GM12864 (cell line): ENCODE data around the gene LTBP1.

Experiments
- DNase-seq: peaks from one replicate; pipeline ENCODE4 v3.0.0-alpha.2; 2011; ENCODE audit warnings: low read depth
- H3K4me3 ChIP-seq: 2 replicates; pipeline ENCODE4 v1.5.1; 2011; ENCODE audit warnings: mild to moderate bottlenecking, low read depth, low read length, control low read depth
- CTCF ChIP-seq: IDR thresholded peaks from 2 replicates; pipeline ENCODE4 v1.5.1; 2011; ENCODE audit warnings: low read depth, mild to moderate bottlenecking, moderate library complexity, low read length, control low read depth, inconsistent platforms; ENCODE audit errors: missing control alignments

Gene LTBP1

DNA sequence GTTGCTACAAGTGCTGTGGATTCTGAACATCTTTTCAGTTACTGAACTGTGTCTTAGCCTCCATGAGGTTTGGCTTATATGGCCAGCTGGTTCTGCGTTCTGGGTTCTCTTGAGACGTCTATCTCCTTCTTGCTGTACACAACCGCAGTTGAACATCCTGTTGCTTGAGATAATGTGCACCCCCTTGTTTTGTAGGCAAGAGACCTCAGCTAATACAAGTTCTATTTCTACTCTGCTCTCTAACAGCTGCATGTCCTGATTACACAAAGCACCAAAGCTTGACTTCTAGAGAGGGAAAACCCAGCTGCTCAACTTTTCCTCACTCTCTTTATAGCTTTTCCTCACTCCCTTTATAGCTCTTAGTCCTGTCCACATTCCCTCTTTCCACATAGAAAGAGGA lies 176.0 kb downstream of the LTBP1 start:
- no peak overlapping the region for H3K4me3 ChIP-seq
- no peak for DNase-seq
- no peak for TF ChIP-seq CTCF

GRCh38 chr2:33123216-33123615 lies 176.5 kb downstream of the LTBP1 start:
- DNase-seq = no peak
- H3K4me3 ChIP-seq = no peak overlapping the region
- TF ChIP-seq CTCF = no peak

DNA sequence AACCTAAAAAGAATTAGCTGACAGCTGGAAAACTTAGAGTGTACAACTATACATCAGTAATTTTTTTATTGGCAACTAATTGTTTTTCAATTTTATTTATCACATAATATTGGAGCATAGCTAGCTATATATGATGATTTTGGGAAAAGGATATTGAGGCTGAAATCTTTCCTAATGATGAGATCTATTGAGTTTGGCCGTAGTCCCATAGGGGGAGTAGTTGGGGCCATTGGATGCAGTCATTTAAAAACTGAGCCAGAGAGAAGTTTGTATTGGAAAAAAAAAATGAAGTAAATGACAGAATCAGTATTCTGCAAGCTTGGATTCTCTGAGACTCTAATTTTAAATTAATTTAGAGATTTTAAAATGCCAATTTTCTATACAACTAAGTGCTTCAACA lies 179.8 kb downstream of the LTBP1 start:
- no peak for DNase-seq
- no peak overlapping the region for H3K4me3 ChIP-seq
- no peak for TF ChIP-seq CTCF

GRCh38 chr2:33126958-33127357 lies 180.2 kb downstream of the LTBP1 start:
- TF ChIP-seq CTCF = no peak
- no peak for DNase-seq
- no peak overlapping the region for H3K4me3 ChIP-seq

- H3K4me3 ChIP-seq = no peak overlapping the region
- TF ChIP-seq CTCF = no peak
- no peak for DNase-seq
Observed at GRCh38 chr2:33129263-33130053, 182.7 kb downstream of the LTBP1 start.

DNA sequence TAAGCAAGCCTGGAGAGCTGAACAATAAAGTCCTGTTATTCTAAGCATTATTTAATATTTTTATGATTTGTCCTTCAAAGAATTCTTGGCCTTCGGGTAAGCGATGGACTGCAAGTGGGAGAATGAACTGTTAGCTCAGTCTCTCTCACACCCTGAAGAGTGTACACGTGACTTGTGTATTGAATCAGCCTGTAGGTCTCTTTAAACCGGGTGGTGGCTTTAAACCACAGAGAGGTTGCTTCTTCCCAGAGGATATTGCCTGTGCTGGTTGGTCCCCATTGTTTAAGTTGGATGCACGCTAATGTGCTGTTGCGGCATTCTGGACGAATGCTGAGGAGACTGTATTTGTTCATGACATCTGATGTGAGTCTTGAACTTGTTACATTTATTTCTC lies 183.3 kb downstream of the LTBP1 start:
- no peak for TF ChIP-seq CTCF
- no peak overlapping the region for H3K4me3 ChIP-seq

DNA sequence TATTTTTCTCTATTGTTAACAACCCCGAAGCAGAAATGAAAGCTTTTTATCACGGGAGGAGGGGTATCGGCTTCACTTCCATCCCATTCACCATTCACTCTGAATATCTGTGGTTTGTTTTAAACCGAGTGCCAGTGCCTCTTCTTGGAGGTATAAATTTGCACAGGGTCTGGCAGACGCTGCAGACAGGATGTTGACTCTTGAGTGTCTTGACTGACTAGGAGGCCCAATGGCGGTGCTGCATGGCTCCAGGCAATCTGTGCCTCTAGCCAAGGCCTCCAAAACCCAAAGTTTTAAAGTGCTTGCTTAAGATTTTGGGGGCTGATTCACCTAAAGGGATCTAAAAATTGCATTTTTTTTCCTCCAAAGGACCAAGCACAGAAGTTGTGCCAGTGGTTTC lies 183.8 kb downstream of the LTBP1 start:
- H3K4me3 ChIP-seq = no peak overlapping the region
- DNase-seq = no peak
- no peak for TF ChIP-seq CTCF

More for the DNA sequence above, 183.3 kb downstream of the LTBP1 start:
- no peak for DNase-seq
